Small intestine (tissue), 7 donors: ENCODE measurements around the gene ICE1. TPM values are rescaled to one million over a fixed set of nuclear protein-coding genes. Genes with fewer than 3 reads are reported as not detected.
"Not testable (repeated sequence)": the region's sequence is repeated elsewhere in the genome, so short reads cannot be mapped to it uniquely, and the experiment has no call there.

Source experiments
- DNase-seq, 2 donors: peaks; one replicate each; pipeline versions ENCODE4 v3.0.0 to v3.0.0-alpha.2; 2013
- FAIRE-seq: peaks from 2 replicates; lab custom pipeline; 2012; peaks lifted over from hg19 to GRCh38; lab: Jason Lieb, UNC
- H3K27ac ChIP-seq, 3 donors: one replicate each; pipeline ENCODE4 v1.5.1; 2013; ENCODE audit warnings: low read length in 2 of 3, mild to moderate bottlenecking in 2 of 3, control low read depth in 1 of 3, inconsistent platforms in 1 of 3, low read depth in 1 of 3, moderate library complexity in 1 of 3
- H3K27me3 ChIP-seq, 3 donors: one replicate each; pipeline ENCODE4 v1.6.1; 2013; ENCODE audit warnings: low read length in 3 of 3, inconsistent platforms in 1 of 3; ENCODE audit not compliant: control insufficient read depth in 3 of 3, insufficient read depth in 3 of 3
- H3K36me3 ChIP-seq, 3 donors: one replicate each; pipeline ENCODE4 v1.6.1; 2013; ENCODE audit warnings: low read length in 3 of 3, inconsistent platforms in 1 of 3, low read depth in 1 of 3, mild to moderate bottlenecking in 1 of 3, moderate library complexity in 1 of 3; ENCODE audit not compliant: control insufficient read depth in 3 of 3, insufficient read depth in 2 of 3
- H3K4me1 ChIP-seq, 3 donors: one replicate each; pipeline ENCODE4 v1.6.1; 2013; ENCODE audit warnings: low read length in 2 of 3, inconsistent platforms in 1 of 3, low read depth in 1 of 3, mild to moderate bottlenecking in 1 of 3, moderate library complexity in 1 of 3; ENCODE audit not compliant: control insufficient read depth in 3 of 3, insufficient read depth in 2 of 3
- H3K4me3 ChIP-seq, 3 donors: one replicate each; pipeline ENCODE4 v1.5.1; 2013; ENCODE audit warnings: low read length in 3 of 3, control low read depth in 1 of 3, inconsistent platforms in 1 of 3, low read depth in 1 of 3, mild to moderate bottlenecking in 1 of 3, moderate library complexity in 1 of 3
- H3K9me3 ChIP-seq, 2 donors: one replicate each; pipeline ENCODE4 v1.6.1; 2013; ENCODE audit warnings: low read depth in 1 of 2, low read length in 1 of 2; ENCODE audit not compliant: control insufficient read depth in 2 of 2, insufficient read depth in 1 of 2
- WGBS, 3 donors: extraction: QIAGEN DNeasy Blood & Tissue Kit; methylation state at CpG; one replicate each; pipeline ENCODE4 v1.1.7; 2013; 5-methylcytosine and 5-hydroxymethylcytosine counted together
- polyA plus RNA-seq, 4 donors: library from polyadenylated mRNA; stranded (reverse) in 3 of 4; unstranded in 1 of 4; fragments of 200-250 nt in 3 of 4; fragments of 120-200 nt in 1 of 4; gene quantifications; one replicate each; pipeline versions ENCODE4 v1.2.1 to v1.2.3, GENCODE V29; 2013
- donor health status: healthy with polysubstance abuse.
- donor health status: control.
- donor health status: control.
- donor health status: Bipolar disorder and iron deficiency.
- donor health status: healthy.

ICE1 gene
- polyA plus RNA-seq, 4 donors, result 5.9 to 18.9 (median 7.8) TPM

DNA sequence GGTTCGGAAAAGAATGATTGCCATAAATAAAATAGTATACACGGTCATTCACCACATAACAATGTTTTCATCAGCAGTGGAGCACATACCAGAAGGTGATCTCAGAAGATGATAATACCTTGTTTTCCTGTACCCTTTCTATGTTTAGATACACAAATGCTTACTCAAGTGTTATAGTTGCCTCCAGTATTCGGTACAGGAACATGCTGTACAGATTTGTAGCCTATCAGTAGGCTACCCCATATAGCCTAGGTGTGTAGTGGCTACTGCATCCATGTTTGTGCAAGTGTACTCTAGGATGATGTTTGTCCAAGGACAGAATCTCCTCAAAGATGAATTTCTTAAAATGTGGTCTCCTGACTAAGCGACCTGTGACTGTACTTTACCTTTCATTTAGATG is 59.2 kb downstream of the ICE1 start:
- Histone ChIP-seq H3K27ac (no peak overlapping the region), H3K4me1 (no peaks in the 10 kb centered on the region), H3K27me3 (no peaks in the 10 kb centered on the region), H3K9me3 (no peaks in the 10 kb centered on the region), H3K36me3 (peaks cover 3 to 8% (median 4%) of the 10 kb centered on the region in 3 donors), H3K4me3 (no peak overlapping the region)
- WGBS, 3 donors, result 89 to 97% (median 94%) methylated on average over 4 of the region's 4 CpGs
- DNase-seq, result no peak
- no peak for FAIRE-seq

DNA sequence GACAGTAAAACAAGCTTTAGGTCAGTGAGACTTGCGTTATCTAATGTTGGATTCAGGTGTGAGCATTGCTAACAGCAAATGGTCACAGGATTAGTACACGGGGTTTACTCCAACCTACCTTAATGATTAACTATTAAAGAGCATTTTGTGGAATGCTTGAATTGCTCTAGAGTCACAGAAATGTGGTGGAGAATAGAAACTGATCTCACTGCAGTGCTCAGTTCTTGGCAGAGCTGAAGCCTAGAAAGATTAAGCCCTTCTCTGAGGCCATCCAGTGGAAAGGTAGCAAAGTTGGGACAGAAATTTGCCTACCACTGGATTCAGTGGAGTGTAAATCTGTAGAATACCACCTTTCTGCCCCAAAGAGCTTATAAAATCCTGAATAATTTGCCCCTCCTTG is 60.9 kb downstream of the ICE1 start:
- 66 to 91% (median 86%) methylated on average over 2 of the region's 2 CpGs for WGBS, 3 donors
- no peak for FAIRE-seq
- peaks cover 4 to 12% (median 5%) of the 10 kb centered on the region in 3 donors for H3K36me3 ChIP-seq
- DNase-seq, result no peak
- H3K27ac ChIP-seq, result no peak overlapping the region
- no peaks in the 10 kb centered on the region for H3K9me3 ChIP-seq
- H3K27me3 ChIP-seq, result no peaks in the 10 kb centered on the region
- H3K4me3 ChIP-seq, result no peak overlapping the region
- no peaks in the 10 kb centered on the region for H3K4me1 ChIP-seq

DNA sequence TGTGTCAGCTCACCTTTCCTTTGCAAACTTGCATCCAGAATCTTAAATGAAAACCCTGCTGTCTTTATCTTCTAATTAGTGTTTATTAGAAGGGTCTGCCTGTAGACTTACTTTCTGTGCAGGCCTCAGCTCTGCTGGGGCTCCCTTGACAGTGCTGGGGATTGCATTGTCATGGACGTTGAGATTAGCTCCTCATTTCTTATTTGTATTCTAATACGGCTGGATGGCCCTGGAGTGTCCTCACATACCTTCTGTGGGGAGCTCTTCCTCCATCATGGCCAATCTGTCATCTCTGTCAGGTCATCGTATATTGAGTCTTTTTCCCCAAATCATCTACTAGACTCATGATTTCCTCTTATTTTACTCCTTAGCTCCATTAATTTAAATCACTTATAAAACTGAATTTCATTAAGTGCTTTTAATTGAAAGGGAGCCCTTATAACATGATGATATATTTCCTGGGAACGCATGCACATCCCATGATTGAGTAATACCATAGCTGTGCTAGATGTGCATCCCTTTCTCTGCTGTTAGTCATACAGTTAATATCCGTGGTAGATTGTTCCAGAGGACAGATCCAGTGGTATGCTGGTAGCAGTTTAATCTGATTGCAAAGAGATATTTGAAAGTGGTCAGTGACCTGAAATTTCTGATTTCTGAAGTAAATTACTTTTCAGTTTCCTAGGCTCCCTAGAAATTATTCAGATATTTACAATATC is 61.6 kb downstream of the ICE1 start:
- no peaks in the 10 kb centered on the region for H3K4me1 ChIP-seq
- no peaks in the 10 kb centered on the region for H3K27me3 ChIP-seq
- H3K9me3 ChIP-seq, result no peaks in the 10 kb centered on the region
- 79 to 89% (median 85%) methylated on average over 5 of the region's 5 CpGs for WGBS, 3 donors
- DNase-seq, result no peak
- H3K36me3 ChIP-seq, result peaks cover 4 to 13% (median 5%) of the 10 kb centered on the region in 3 donors
- H3K4me3 ChIP-seq, result no peak overlapping the region
- H3K27ac ChIP-seq, result no peak overlapping the region
- no peak for FAIRE-seq

DNA sequence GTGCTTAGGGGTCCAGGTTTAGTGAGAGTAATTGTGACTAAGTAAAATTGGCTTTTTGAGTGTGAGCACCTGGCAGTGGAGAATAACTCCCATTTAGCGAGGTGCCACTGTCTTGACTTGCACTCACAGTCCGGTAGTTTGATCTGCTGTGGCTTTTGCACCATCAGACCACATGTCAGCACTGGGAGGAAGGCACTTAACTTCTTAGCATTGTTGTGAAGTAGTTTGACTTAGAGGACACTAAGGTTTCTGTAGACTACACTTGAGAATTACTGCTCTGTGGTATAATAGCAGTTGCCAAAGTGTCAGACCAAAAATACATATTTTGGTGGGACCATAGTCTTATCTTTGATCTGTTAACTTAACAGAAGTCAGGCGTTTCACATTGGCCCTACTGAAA is 63.6 kb downstream of the ICE1 start:
- Histone ChIP-seq H3K27ac (no peak overlapping the region), H3K27me3 (no peaks in the 10 kb centered on the region), H3K4me3 (no peak overlapping the region), H3K4me1 (no peaks in the 10 kb centered on the region), H3K36me3 (peaks cover 5 to 16% (median 9%) of the 10 kb centered on the region in 3 donors), H3K9me3 (no peaks in the 10 kb centered on the region)
- WGBS, 3 donors, result 79 to 83% (median 81%) methylated on average over 3 of the region's 3 CpGs
- FAIRE-seq (no peak), DNase-seq (no peak)

DNA sequence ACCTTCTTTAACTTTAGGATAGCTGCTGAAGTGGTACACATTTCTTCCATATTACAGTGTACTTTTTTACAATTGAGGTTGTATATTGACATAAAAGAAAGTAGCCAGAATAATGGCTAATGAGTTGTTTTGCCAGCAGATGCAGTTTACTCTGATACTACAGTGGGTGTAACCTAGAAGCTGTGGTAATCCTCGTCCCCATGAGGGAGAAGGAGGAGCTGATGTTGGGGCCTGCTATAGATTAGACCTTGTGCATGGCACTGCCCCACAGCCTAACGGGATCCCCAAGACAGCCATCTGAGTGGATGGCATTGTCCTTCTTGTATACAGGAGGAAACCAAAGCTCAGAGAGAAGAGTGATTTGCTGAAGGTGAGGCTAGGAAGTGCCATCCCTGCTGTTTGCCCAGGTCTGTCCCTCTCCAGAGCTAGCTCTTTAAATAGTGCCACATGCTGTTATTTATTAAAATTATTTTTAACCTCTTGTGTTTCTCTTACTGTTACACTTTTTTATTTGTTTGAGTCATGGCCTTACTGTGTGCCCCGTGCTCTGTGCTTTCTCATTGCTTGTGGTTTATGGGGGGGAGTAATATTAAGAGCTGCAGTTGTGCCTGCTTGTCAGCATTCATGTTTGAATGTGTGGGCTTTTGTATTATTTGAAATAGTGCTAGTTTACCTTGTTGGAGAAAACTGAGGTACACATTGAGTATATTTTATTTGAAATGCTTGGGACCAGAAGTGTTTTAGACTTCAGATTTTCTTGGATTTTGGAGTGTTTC is 65.3 kb downstream of the ICE1 start:
- peaks cover 5 to 12% (median 9%) of the 10 kb centered on the region in 3 donors for H3K36me3 ChIP-seq
- H3K4me1 ChIP-seq, result no peaks in the 10 kb centered on the region
- no peak for DNase-seq
- no peak overlapping the region for H3K4me3 ChIP-seq
- no peaks in the 10 kb centered on the region for H3K27me3 ChIP-seq
- WGBS, 3 donors, result 73 to 78% (median 76%) methylated on average over 3 of the region's 3 CpGs
- H3K27ac ChIP-seq, result no peak overlapping the region
- no peak for FAIRE-seq
- no peaks in the 10 kb centered on the region for H3K9me3 ChIP-seq

DNA sequence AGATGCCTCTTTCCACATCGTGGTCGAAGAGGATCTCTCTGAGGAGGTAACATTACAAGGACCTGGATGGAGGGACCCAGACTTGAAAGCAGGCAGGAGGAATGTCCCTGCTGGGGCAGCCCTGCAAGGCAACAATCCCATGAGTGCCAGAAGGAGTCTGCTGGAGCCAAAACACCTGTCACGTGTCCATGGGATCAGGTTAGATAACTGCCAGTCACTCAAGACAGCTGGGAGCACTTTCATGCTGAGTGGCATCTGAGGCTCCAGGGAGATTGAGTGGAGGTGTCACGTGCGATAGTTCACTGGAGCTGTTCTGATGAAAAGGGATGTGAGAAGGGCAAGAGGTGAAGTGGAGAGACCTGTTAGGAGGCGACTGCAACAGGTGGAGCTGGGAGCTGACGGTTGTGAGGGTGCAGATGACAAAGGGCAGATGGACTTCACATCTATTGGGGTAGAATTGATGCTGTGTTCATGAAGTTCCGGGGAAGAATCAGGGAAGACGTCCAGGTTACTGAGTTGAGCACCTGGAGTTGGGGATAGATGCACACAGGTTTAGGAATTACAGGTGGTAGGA is 68.4 kb downstream of the ICE1 start:
- Histone ChIP-seq H3K27me3 (peaks cover 0 to 8% (median 0%) of the 10 kb centered on the region in 3 donors), H3K27ac (no peak overlapping the region), H3K9me3 (no peaks in the 10 kb centered on the region), H3K36me3 (peaks cover 2 to 8% (median 8%) of the 10 kb centered on the region in 3 donors), H3K4me1 (peaks cover 0 to 5% (median 3%) of the 10 kb centered on the region in 3 donors), H3K4me3 (no peak overlapping the region)
- WGBS, 3 donors, result 61 to 80% (median 77%) methylated on average over 9 of the region's 9 CpGs
- DNase-seq (no peak), FAIRE-seq (no peak)

DNA sequence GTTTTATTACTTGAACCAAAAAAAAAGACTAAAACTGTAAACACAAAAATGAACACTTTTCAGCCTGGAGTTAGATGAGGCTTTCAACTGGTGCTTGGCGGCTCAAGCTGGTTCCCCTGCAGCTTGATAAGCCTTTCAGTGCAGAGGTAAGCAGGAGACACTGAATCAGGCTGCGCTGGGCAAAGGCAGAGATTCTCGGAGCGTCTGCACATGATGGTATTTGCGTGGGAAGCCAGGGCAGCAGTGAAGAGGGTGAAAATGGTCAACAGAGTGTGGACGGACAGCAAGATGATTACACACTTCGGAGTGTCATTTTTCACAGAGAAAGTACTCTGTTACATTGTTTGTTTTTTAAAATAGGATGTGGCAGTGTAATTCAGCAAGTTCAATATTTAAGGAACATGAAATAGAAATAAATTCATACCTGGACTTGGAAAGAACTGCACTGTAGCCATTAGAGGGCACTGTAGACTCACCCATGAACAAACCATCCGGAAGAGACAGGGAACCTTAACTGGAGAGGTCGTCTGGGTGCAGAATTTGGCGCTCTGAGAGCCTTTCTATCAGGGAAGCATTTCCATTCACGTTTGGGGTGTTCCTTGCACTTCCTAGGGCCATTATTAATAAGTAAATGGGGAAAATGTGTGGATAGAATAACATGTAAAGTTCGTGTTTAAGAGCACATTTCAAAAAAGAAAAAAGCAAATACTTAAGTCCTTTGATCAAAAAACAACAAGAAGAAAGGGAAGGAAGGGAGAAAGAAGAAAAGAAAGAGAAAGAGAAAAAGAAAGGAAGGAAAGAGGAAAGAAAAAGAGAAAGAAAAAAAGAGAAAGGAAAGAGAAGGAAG is 69.8 kb downstream of the ICE1 start:
- Histone ChIP-seq H3K27me3 (peaks cover 0 to 16% (median 0%) of the 10 kb centered on the region in 3 donors), H3K4me3 (no peak overlapping the region), H3K9me3 (no peaks in the 10 kb centered on the region), H3K4me1 (peaks cover 0 to 5% (median 3%) of the 10 kb centered on the region in 3 donors), H3K27ac (no peak overlapping the region), H3K36me3 (peaks cover 0 to 6% (median 5%) of the 10 kb centered on the region in 3 donors)
- no peak for FAIRE-seq
- DNase-seq, result peak; percentile 59 to 69
- WGBS, 3 donors, result 33 to 38% (median 33%) methylated on average over 12 of the region's 12 CpGs

DNA sequence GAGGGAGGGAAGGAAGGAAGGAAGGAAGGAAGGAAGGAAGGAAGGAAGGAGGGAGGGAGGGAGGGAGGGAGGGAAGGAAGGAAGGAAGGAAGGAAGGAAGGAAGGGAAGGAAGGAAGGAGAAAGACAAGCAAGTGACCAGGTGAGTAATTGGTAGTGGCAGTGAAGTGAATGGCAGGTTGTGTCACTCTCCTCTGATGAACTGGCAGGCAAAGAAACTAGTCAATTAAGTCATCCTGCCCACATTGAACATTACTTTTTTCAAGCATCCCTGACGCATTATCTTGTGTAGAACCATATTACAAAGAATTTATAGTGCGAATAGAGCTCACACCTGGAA is 70.4 kb downstream of the ICE1 start:
- 83 to 93% (median 84%) methylated on average over 2 of the region's 2 CpGs for WGBS, 3 donors
- not testable (repeated sequence) for H3K4me3 ChIP-seq, H3K9me3 ChIP-seq, H3K4me1 ChIP-seq, DNase-seq, FAIRE-seq, H3K27ac ChIP-seq, H3K36me3 ChIP-seq
- peaks cover 0 to 16% (median 0%) of the 10 kb centered on the region in 3 donors for H3K27me3 ChIP-seq
